ENCODE results near the gene ARMH1. TPM values are rescaled to one million over a fixed set of nuclear protein-coding genes. Genes with fewer than 3 reads are reported as not detected.

ARMH1 gene
- total and polyA plus RNA-seq, 2 donors (not counting 1 experiment from before 2014, with no cell fraction given): 10.2 to 225 TPM

DNA sequence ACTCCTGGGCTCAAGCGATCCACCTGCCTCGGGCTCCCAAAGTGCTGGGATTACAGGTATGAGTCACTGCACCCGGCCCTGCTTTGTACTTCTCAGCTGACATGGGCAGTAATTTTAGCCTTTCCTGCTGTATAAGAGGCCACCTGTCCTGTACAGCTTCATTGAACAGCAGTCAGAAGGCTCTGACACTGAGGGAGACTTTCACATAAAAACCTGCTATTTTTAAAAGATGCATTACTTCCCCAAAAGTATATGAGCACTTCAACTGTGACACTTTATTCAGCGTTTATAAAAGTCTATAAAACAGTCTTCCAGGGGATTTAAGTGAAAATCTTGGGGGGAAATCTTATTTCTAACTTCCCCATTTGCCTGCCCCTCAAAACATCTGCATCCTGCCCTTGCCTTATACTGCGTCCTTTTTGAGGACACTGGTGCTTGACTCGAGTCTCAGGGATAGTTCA lies 38.8 kb downstream of the ARMH1 start:
- Histone ChIP-seq H2AFZ (ENCODE audit: insufficient read depth, low read depth, low read length, poor library complexity, severe bottlenecking) (peak overlapping the region; percentile 25), H3K27ac (ENCODE audit: low read length in 2 of 2) (peak overlapping the region; percentile 83 to 84), H3K36me3 (replicated peaks in 1 of 2; ENCODE audit: control extremely low read depth in 1 of 2, control insufficient read depth in 1 of 2, extremely low read depth in 1 of 2, insufficient read depth in 2 of 2, low read length in 1 of 2) (no peaks in the 10 kb centered on the region), H3K4me1 (ENCODE audit: control insufficient read depth in 2 of 2, insufficient read depth in 2 of 2, low read length in 2 of 2) (peaks cover 52 to 57% of the 10 kb centered on the region in 2 donors), H3K79me2 (ENCODE audit: control insufficient read depth, insufficient read depth, low read length) (peaks cover 5% of the 10 kb centered on the region), H3K9me3 (ENCODE audit: control extremely low read depth in 1 of 3, control insufficient read depth in 2 of 3, insufficient read depth in 1 of 3, low read length in 2 of 3) (no peaks in the 10 kb centered on the region), H4K20me1 (ENCODE audit: control insufficient read depth, insufficient read depth, low read length, poor library complexity, severe bottlenecking) (no peaks in the 10 kb centered on the region), H3K27me3 (replicated peaks in 1 of 4; ENCODE audit: control extremely low read depth in 1 of 4, control insufficient read depth in 3 of 4, insufficient read depth in 4 of 4, low read length in 3 of 4) (no peaks in the 10 kb centered on the region), H3K9ac (ENCODE audit: low read length) (peak overlapping the region; percentile 48), H3K4me2 (replicated peaks; ENCODE audit: low read depth, low read length, poor library complexity, severe bottlenecking) (peak overlapping the region; percentile 73), H3K4me3 (ENCODE audit: control extremely low read depth in 1 of 5, extremely low read depth in 1 of 5, insufficient read depth in 1 of 5, low read depth in 2 of 5, low read length in 4 of 5) (peak overlapping the region in 4 of 5 experiments; percentile 9 to 57 (median 31))
- Mint-ChIP-seq H3K4me1 (peaks cover 60% of the 10 kb centered on the region), H3K27ac (peak overlapping the region; percentile 86), H3K4me3 (peak overlapping the region; percentile 73), H3K27me3 (no peaks in the 10 kb centered on the region), H3K9me3 (ENCODE audit: insufficient read depth) (no peaks in the 10 kb centered on the region)
- no peak for TF ChIP-seq EZH2 (IDR thresholded peaks at IDR 0.05; ENCODE audit: borderline replicate concordance, insufficient read depth, low read depth, low read length, poor library complexity, severe bottlenecking)
- TF ChIP-seq, protein P1, sequence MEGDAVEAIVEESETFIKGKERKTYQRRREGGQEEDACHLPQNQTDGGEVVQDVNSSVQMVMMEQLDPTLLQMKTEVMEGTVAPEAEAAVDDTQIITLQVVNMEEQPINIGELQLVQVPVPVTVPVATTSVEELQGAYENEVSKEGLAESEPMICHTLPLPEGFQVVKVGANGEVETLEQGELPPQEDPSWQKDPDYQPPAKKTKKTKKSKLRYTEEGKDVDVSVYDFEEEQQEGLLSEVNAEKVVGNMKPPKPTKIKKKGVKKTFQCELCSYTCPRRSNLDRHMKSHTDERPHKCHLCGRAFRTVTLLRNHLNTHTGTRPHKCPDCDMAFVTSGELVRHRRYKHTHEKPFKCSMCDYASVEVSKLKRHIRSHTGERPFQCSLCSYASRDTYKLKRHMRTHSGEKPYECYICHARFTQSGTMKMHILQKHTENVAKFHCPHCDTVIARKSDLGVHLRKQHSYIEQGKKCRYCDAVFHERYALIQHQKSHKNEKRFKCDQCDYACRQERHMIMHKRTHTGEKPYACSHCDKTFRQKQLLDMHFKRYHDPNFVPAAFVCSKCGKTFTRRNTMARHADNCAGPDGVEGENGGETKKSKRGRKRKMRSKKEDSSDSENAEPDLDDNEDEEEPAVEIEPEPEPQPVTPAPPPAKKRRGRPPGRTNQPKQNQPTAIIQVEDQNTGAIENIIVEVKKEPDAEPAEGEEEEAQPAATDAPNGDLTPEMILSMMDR (IDR thresholded peaks at IDR 0.05): no peak
- POLR2A ChIA-PET: interaction anchor here (0.7 to 4.7 kb wide), 11 partner anchors 9 to 682 kb away, joined by 3 to 34 read pairs (median 6); partner anchors contain the start of genes ARMH1, BEST4, BTBD19 and PLK3
- WGBS (ENCODE audit: insufficient coverage): 4% methylated on average over 3 of the region's 6 CpGs
- ATAC-seq (ENCODE audit: low read depth) (peak; percentile 50), DNase-seq (peak; percentile 67)
- CTCF ChIA-PET: interaction anchor here (0.6 to 14.7 kb wide), 15 partner anchors 8 to 779 kb away, joined by 3 to 196 read pairs (median 4); partner anchors contain the start of genes ARMH1, RNU5D-1 and TMEM53
- intact Hi-C loops (cut with micrococcal nuclease): loop anchor here (1.0 kb wide), 2 partner anchors 8 to 870 kb away; no protein-coding TSS in a partner anchor

DNA sequence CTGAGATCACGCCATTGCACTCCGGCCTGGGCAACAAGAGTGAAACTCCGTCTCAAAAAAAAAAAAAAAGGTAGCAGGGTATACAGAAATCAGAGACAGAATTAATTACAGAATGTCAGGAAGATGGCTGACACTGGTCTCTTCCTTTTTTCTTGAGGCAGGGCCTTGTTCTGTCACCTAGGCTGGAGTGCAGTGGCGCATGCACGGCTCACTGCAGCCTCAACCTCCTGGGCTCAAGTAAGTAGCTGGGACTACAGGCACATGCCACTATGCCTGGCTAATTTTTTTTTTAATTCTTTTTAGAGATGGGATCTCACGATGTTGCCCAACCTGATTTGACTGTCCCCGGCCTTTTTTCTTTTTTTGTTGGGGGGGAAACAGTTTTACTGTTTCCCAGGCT lies 40.0 kb downstream of the ARMH1 start:
- no peaks in the 10 kb centered on the region for H3K27me3 ChIP-seq (replicated peaks in 1 of 4; ENCODE audit: control extremely low read depth in 1 of 4, control insufficient read depth in 3 of 4, insufficient read depth in 4 of 4, low read length in 3 of 4)
- peak overlapping the region in 1 of 2 donors; percentile 56 for H3K27ac ChIP-seq (ENCODE audit: low read length in 2 of 2)
- no peaks in the 10 kb centered on the region for H3K79me2 ChIP-seq (ENCODE audit: control insufficient read depth, insufficient read depth, low read length)
- no peak for DNase-seq
- intact Hi-C loops (cut with micrococcal nuclease): loop anchor here (2.0 kb wide), 1 partner anchor 72 kb away; no protein-coding TSS in a partner anchor
- peaks cover 50 to 53% of the 10 kb centered on the region in 2 donors for H3K4me1 ChIP-seq (ENCODE audit: control insufficient read depth in 2 of 2, insufficient read depth in 2 of 2, low read length in 2 of 2)
- peak overlapping the region; percentile 57 for H3K4me2 ChIP-seq (replicated peaks; ENCODE audit: low read depth, low read length, poor library complexity, severe bottlenecking)
- peak; percentile 52 for ATAC-seq (ENCODE audit: low read depth)
- peaks cover 61% of the 10 kb centered on the region for H3K4me1 Mint-ChIP-seq
- peak overlapping the region; percentile 30 for H2AFZ ChIP-seq (ENCODE audit: insufficient read depth, low read depth, low read length, poor library complexity, severe bottlenecking)
- peak overlapping the region; percentile 64 for H3K4me3 Mint-ChIP-seq
- H3K9me3 ChIP-seq (ENCODE audit: control extremely low read depth in 1 of 3, control insufficient read depth in 2 of 3, insufficient read depth in 1 of 3, low read length in 2 of 3): no peaks in the 10 kb centered on the region
- peak overlapping the region; percentile 86 for H3K27ac Mint-ChIP-seq
- no peaks in the 10 kb centered on the region for H3K9me3 Mint-ChIP-seq (ENCODE audit: insufficient read depth)
- no peaks in the 10 kb centered on the region for H3K36me3 ChIP-seq (replicated peaks in 1 of 2; ENCODE audit: control extremely low read depth in 1 of 2, control insufficient read depth in 1 of 2, extremely low read depth in 1 of 2, insufficient read depth in 2 of 2, low read length in 1 of 2)
- TF ChIP-seq, protein P1 (IDR thresholded peaks at IDR 0.05): no peak
- no peak for TF ChIP-seq EZH2 (IDR thresholded peaks at IDR 0.05; ENCODE audit: borderline replicate concordance, insufficient read depth, low read depth, low read length, poor library complexity, severe bottlenecking)
- POLR2A ChIA-PET: interaction anchor here (0.7 to 4.7 kb wide), 7 partner anchors 7 to 188 kb away, joined by 3 to 34 read pairs (median 4); partner anchors contain the start of genes PLK3 and RNU5D-1
- no peak overlapping the region for H3K4me3 ChIP-seq (ENCODE audit: control extremely low read depth in 1 of 5, extremely low read depth in 1 of 5, insufficient read depth in 1 of 5, low read depth in 2 of 5, low read length in 4 of 5)
- 64% methylated on average over 6 of the region's 7 CpGs for WGBS (ENCODE audit: insufficient coverage)
- no peaks in the 10 kb centered on the region for H3K27me3 Mint-ChIP-seq
- CTCF ChIA-PET: interaction anchor here (0.6 to 14.7 kb wide), 13 partner anchors 8 to 878 kb away, joined by 3 to 196 read pairs (median 4); partner anchors contain the start of genes ARMH1 and RNU5D-1
- no peaks in the 10 kb centered on the region for H4K20me1 ChIP-seq (ENCODE audit: control insufficient read depth, insufficient read depth, low read length, poor library complexity, severe bottlenecking)
- H3K9ac ChIP-seq (ENCODE audit: low read length): no peak overlapping the region

All from B cell (primary cell).